ENCODE measurements around the gene KRTAP10-10. TPM values are rescaled to one million over a fixed set of nuclear protein-coding genes. Genes with fewer than 3 reads are reported as not detected.
A peak's percentile ranks its signal among the peaks of the same experiment; 100 is the strongest.

The KRTAP10-10 gene
- total and polyA plus RNA-seq, 9 of the 15 experiments (the other 6 are each of a cell fraction or from before 2014, with no cell fraction given) = not detected

- peak; percentile 16; the same call in 1 of the 2 replicates for TF ChIP-seq MGA (IDR thresholded peaks at IDR 0.05)
- TF ChIP-seq CREB3 (tag; conservative IDR thresholded peaks at IDR 0.05; ENCODE audit: low read depth) = peak; percentile 72
- no peak for TF ChIP-seq EGR1 (conservative IDR thresholded peaks at IDR 0.05)
- TF ChIP-seq RERE (CRISPR knock-in tag; IDR thresholded peaks at IDR 0.05; ENCODE audit: borderline replicate concordance) = no peak
- TF ChIP-seq CLOCK (CRISPR knock-in tag; IDR thresholded peaks at IDR 0.05; ENCODE audit: borderline replicate concordance) = no peak
These were observed 42.7 kb upstream of the KRTAP10-10 start (continued) for GRCh38 chr21:44594406-44594916.

All from K562 (cell line).